ENCODE measurements around the gene SCO2. TPM values are rescaled to one million over a fixed set of nuclear protein-coding genes. Genes with fewer than 3 reads are reported as not detected.

The SCO2 gene
- total and polyA plus RNA-seq, 9 of the 15 experiments (the other 6 are each of a cell fraction or from before 2014, with no cell fraction given), result 0.34 to 4.0 (median 1.1) TPM; not detected in 3

DNA sequence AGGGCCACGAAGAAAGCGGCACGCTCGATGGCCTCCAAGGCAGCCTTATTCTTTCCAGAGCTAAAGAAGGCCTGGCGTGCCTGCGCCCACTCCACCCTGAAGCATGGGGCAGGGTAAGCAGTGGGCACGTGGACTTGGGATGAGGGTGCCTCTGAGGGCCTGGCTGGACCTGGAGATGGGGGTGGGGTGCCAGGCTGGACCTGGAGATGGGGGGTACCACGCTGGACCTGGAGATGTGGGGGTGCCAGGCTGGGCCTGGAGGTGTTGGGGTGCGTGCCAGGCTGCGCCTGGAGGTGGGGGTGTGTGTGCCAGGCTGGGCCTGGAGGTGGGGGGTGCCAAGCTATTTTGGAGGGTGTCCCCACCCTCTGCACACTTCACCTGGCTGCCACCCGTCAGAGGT lies 47.6 kb upstream of the SCO2 start:
- POLR2A ChIA-PET, result interaction anchor here (0.8 kb wide), 1 partner anchor 22 kb away, joined by 3 read pairs; no protein-coding TSS in a partner anchor
- Histone ChIP-seq H4K20me1 (replicated peaks; ENCODE audit: control insufficient read depth, insufficient read depth, low read length) (no peaks in the 10 kb centered on the region), H3K9ac (ENCODE audit: insufficient read depth in 1 of 2, low read depth in 2 of 2, low read length in 2 of 2) (no peak overlapping the region), H3K4me3 (no peak overlapping the region), H3K4me2 (ENCODE audit: insufficient read depth, low read length) (no peak overlapping the region), H2AFZ (ENCODE audit: low read depth, low read length) (no peak overlapping the region), H3K9me1 (ENCODE audit: control insufficient read depth, insufficient read depth, low read length) (no peaks in the 10 kb centered on the region), H3K36me3 (ENCODE audit: control insufficient read depth, insufficient read depth, low read length) (no peaks in the 10 kb centered on the region), H3K27me3 (ENCODE audit: control insufficient read depth in 2 of 2, insufficient read depth in 2 of 2, low read length in 2 of 2) (no peaks in the 10 kb centered on the region), H3K4me1 (replicated peaks in 1 of 2; ENCODE audit: control insufficient read depth in 2 of 2, insufficient read depth in 2 of 2, low read length in 2 of 2) (peaks cover 0 to 13% of the 10 kb centered on the region in 2 experiments; a peak in 3 of 5 replicates), H3K79me2 (ENCODE audit: control insufficient read depth, insufficient read depth, low read length) (no peaks in the 10 kb centered on the region), H3K9me3 (replicated peaks; ENCODE audit: control insufficient read depth, insufficient read depth, low read depth, low read length) (no peaks in the 10 kb centered on the region), H3K27ac (ENCODE audit: extremely low read depth, low read depth, low read length) (no peak overlapping the region)
- no peak for TF ChIP-seq TARDBP (IDR thresholded peaks at IDR 0.05)
- TF ChIP-seq, protein P1, sequence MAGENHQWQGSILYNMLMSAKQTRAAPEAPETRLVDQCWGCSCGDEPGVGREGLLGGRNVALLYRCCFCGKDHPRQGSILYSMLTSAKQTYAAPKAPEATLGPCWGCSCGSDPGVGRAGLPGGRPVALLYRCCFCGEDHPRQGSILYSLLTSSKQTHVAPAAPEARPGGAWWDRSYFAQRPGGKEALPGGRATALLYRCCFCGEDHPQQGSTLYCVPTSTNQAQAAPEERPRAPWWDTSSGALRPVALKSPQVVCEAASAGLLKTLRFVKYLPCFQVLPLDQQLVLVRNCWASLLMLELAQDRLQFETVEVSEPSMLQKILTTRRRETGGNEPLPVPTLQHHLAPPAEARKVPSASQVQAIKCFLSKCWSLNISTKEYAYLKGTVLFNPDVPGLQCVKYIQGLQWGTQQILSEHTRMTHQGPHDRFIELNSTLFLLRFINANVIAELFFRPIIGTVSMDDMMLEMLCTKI (IDR thresholded peaks at IDR 0.05; ENCODE audit: partially characterized antibody), result no peak
- TF ChIP-seq, protein P2, sequence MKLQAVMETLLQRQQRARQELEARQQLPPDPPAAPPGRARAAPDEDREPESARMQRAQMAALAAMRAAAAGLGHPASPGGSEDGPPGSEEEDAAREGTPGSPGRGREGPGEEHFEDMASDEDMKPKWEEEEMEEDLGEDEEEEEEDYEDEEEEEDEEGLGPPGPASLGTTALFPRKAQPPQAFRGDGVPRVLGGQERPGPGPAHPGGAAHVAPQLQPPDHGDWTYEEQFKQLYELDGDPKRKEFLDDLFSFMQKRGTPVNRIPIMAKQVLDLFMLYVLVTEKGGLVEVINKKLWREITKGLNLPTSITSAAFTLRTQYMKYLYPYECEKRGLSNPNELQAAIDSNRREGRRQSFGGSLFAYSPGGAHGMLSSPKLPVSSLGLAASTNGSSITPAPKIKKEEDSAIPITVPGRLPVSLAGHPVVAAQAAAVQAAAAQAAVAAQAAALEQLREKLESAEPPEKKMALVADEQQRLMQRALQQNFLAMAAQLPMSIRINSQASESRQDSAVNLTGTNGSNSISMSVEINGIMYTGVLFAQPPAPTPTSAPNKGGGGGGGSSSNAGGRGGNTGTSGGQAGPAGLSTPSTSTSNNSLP (IDR thresholded peaks at IDR 0.05; ENCODE audit: borderline replicate concordance, low read depth, low read length), result no peak
- TF ChIP-seq ATF1 (CRISPR knock-in tag; IDR thresholded peaks at IDR 0.05), result no peak
- no peak for TF ChIP-seq ATF1 (tag; IDR thresholded peaks at IDR 0.05)
- TF ChIP-seq, protein P3, sequence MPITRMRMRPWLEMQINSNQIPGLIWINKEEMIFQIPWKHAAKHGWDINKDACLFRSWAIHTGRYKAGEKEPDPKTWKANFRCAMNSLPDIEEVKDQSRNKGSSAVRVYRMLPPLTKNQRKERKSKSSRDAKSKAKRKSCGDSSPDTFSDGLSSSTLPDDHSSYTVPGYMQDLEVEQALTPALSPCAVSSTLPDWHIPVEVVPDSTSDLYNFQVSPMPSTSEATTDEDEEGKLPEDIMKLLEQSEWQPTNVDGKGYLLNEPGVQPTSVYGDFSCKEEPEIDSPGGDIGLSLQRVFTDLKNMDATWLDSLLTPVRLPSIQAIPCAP (CRISPR knock-in tag; IDR thresholded peaks at IDR 0.05; ENCODE audit: borderline replicate concordance), result no peak
- no peak for TF ChIP-seq ZNF644 (tag; IDR thresholded peaks at IDR 0.05; ENCODE audit: low read depth)
- BruUV-seq (replicated peaks), result no TSS peak
- CTCF ChIA-PET (ENCODE audit: low intra/inter-chr PET ratio), result no interaction called here
- ATAC-seq (no peak), DNase-seq (ENCODE audit: extremely low read depth in 1 of 4, low spot score in 3 of 4) (no peak), FAIRE-seq (no peak)
- in situ Hi-C loops (cut with MboI) (no loop called here), intact Hi-C loops (cut with micrococcal nuclease) (no loop called here)
- 66% methylated on average over 8 of the region's 11 CpGs for whole genome bisulfite sequencing (ENCODE audit: insufficient coverage, low coverage, missing lambda C conversion rate)
